Right kidney (tissue), 1 donor: ENCODE measurements around the gene FOXN4.

Experiments used
- DNase-seq: peaks from one replicate; pipeline ENCODE4 v3.0.0-alpha.2; 2016

Gene FOXN4

GRCh38 chr12:109258607-109259544 lies 50.2 kb downstream of the FOXN4 start:
- no peak for DNase-seq

- DNase-seq = no peak
Measured at GRCh38 chr12:109258201-109258600, 50.9 kb downstream of the FOXN4 start.

- DNase-seq = no peak
Measured at GRCh38 chr12:109256011-109256410, 53.1 kb downstream of the FOXN4 start.

- no peak for DNase-seq
Measured at GRCh38 chr12:109255377-109255776, 53.7 kb downstream of the FOXN4 start.

- DNase-seq = no peak
Measured at GRCh38 chr12:109253913-109254544, 55.1 kb downstream of the FOXN4 start.

- no peak for DNase-seq
Measured at GRCh38 chr12:109252799-109253198, 56.3 kb downstream of the FOXN4 start.

GRCh38 chr12:109250523-109250922 lies 58.6 kb downstream of the FOXN4 start:
- DNase-seq = no peak

GRCh38 chr12:109247831-109248654 lies 61.0 kb downstream of the FOXN4 start:
- DNase-seq = no peak

- no peak for DNase-seq
Measured at GRCh38 chr12:109246221-109246620, 62.9 kb downstream of the FOXN4 start.

- DNase-seq = no peak
Measured at GRCh38 chr12:109244073-109244472, 65.0 kb downstream of the FOXN4 start.

- DNase-seq = no peak
Measured at GRCh38 chr12:109241936-109242335, 67.1 kb downstream of the FOXN4 start.

- no peak for DNase-seq
Measured at GRCh38 chr12:109240365-109240764, 68.7 kb downstream of the FOXN4 start.

GRCh38 chr12:109239691-109240090 lies 69.4 kb downstream of the FOXN4 start:
- no peak for DNase-seq

GRCh38 chr12:109239179-109239578 lies 69.9 kb downstream of the FOXN4 start:
- no peak for DNase-seq

- DNase-seq = no peak
Measured at GRCh38 chr12:109236257-109236656, 72.8 kb downstream of the FOXN4 start.

GRCh38 chr12:109234012-109234411 lies 75.1 kb downstream of the FOXN4 start:
- DNase-seq = no peak

- no peak for DNase-seq
Measured at GRCh38 chr12:109232731-109233130, 76.4 kb downstream of the FOXN4 start.

- DNase-seq = no peak
Measured at GRCh38 chr12:109230193-109230592, 78.9 kb downstream of the FOXN4 start.

- no peak for DNase-seq
Measured at GRCh38 chr12:109228664-109229063, 80.4 kb downstream of the FOXN4 start.
